GM18951 (cell line): ENCODE results near the gene SH3BP1.
"Not testable (repeated sequence)": the region's sequence is repeated elsewhere in the genome, so short reads cannot be mapped to it uniquely, and the experiment has no call there.

ENCODE experiments used
- POLR2A ChIP-seq: IDR thresholded peaks from 4 replicates; pipeline ENCODE4 v1.6.1; 2011; ENCODE audit warnings: mild to moderate bottlenecking; ENCODE audit not compliant: insufficient read length, insufficient read depth; ENCODE audit errors: extremely low read depth
- in situ Hi-C: fragments of 300-500 bp; cut with MboI; formaldehyde crosslinking; loops from one replicate; pipeline ENCODE4 v1.12.0; 2022; ENCODE audit warnings: low sequenced_read_pairs, mixed read lengths, inconsistent platforms; ENCODE audit not compliant: unreplicated experiment

Gene SH3BP1, protein sequence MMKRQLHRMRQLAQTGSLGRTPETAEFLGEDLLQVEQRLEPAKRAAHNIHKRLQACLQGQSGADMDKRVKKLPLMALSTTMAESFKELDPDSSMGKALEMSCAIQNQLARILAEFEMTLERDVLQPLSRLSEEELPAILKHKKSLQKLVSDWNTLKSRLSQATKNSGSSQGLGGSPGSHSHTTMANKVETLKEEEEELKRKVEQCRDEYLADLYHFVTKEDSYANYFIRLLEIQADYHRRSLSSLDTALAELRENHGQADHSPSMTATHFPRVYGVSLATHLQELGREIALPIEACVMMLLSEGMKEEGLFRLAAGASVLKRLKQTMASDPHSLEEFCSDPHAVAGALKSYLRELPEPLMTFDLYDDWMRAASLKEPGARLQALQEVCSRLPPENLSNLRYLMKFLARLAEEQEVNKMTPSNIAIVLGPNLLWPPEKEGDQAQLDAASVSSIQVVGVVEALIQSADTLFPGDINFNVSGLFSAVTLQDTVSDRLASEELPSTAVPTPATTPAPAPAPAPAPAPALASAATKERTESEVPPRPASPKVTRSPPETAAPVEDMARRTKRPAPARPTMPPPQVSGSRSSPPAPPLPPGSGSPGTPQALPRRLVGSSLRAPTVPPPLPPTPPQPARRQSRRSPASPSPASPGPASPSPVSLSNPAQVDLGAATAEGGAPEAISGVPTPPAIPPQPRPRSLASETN

DNA sequence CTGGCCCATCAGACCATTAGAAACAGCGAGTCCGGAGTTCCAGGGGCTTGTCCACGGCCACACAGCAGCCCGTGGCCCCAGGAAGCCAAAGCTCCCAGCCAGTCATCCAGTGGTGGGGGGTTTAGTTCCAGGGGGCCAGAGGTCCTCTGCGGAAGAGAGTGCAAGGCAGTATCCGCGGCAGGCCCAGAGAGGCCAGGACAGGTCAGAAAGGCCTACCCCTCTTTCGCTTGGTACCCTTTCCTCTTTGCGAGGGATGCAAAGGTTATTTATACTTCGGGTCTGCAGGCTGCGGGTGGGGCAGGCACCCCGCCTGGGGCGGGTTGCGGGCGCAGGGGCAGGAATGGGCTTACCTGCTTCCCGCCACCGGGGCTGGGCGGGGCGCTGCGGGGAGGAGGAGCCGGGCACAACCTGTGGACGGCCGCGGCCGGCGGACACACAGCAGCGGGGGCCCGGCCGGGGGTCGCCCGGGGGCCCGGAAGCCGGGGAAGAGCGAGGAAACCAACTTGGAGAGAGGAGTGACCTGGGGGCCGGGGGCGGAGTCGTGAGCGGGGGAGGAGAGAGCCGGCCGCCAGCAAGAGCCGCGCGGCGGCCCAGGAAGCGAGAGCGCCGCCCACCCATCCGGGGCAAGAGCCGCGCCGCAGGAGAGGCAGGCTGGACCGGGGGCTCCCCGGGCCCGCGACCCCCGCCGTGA lies at the start of gene SH3BP1:
SH3BP1 (plus strand) TSS at position 600 of the 691 bp plus-strand sequence. CDS start 119 bp downstream, outside the sequence.
- in situ Hi-C loops = no loop called here
- TF ChIP-seq POLR2A = peak; percentile 53

- in situ Hi-C loops = not testable (repeated sequence)
Measured at GRCh38 chr22:37591081-37591480, 48.4 kb upstream of the SH3BP1 start.

- in situ Hi-C loops = no loop called here
Measured at GRCh38 chr22:37591823-37592404, 47.6 kb upstream of the SH3BP1 start.

GRCh38 chr22:37594237-37594636 lies 45.2 kb upstream of the SH3BP1 start:
- in situ Hi-C loops = no loop called here
- TF ChIP-seq POLR2A = no peak

More at GRCh38 chr22:37591823-37592404, 47.6 kb upstream of the SH3BP1 start:
- TF ChIP-seq POLR2A = no peak

GRCh38 chr22:37599153-37599552 lies 40.3 kb upstream of the SH3BP1 start:
- in situ Hi-C loops = no loop called here
- TF ChIP-seq POLR2A = no peak

DNA sequence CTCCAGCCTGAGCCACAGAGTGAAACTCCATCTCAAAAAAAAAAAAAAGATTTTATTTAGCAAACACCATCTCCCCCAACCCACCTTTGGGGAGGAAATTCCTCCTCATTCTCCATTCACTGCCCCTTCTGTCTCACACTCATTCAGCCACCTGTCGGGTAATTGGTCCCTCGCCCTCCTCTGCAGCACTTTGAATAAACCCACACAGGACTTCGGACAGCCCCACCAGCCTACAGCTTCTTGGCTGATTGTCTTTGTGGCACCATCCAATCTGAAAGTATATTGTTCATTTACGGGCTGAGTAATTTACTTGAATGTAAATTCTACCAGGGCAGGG lies 38.3 kb upstream of the SH3BP1 start:
- in situ Hi-C loops = no loop called here
- no peak for TF ChIP-seq POLR2A

- in situ Hi-C loops = no loop called here
- TF ChIP-seq POLR2A = no peak
Measured at GRCh38 chr22:37601540-37602442, 37.7 kb upstream of the SH3BP1 start.

- in situ Hi-C loops = not testable (repeated sequence)
Measured at GRCh38 chr22:37602546-37603277, 36.8 kb upstream of the SH3BP1 start.

DNA sequence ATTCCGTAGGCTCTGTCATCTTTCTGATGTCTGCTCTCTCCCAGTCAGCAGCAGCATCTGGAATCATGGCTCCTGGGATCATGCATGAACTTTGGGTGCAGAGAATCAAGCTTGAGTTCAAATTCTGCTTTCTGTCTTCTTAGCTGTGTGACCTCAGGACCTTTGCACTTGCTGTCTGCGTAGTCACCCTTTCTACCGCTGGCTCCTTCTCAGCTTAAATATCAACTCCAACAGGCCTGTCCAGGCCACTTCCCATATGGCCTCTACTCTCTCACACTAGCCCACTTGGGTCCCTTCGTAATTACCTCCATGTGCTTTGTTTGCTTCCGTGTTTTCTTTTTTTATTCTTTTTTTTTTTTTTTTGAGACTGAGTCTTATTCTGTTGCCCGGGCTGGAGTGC lies 35.4 kb upstream of the SH3BP1 start:
- no peak for TF ChIP-seq POLR2A
- in situ Hi-C loops = no loop called here

- no peak for TF ChIP-seq POLR2A
- in situ Hi-C loops = no loop called here
Measured at GRCh38 chr22:37604875-37605274, 34.6 kb upstream of the SH3BP1 start.

DNA sequence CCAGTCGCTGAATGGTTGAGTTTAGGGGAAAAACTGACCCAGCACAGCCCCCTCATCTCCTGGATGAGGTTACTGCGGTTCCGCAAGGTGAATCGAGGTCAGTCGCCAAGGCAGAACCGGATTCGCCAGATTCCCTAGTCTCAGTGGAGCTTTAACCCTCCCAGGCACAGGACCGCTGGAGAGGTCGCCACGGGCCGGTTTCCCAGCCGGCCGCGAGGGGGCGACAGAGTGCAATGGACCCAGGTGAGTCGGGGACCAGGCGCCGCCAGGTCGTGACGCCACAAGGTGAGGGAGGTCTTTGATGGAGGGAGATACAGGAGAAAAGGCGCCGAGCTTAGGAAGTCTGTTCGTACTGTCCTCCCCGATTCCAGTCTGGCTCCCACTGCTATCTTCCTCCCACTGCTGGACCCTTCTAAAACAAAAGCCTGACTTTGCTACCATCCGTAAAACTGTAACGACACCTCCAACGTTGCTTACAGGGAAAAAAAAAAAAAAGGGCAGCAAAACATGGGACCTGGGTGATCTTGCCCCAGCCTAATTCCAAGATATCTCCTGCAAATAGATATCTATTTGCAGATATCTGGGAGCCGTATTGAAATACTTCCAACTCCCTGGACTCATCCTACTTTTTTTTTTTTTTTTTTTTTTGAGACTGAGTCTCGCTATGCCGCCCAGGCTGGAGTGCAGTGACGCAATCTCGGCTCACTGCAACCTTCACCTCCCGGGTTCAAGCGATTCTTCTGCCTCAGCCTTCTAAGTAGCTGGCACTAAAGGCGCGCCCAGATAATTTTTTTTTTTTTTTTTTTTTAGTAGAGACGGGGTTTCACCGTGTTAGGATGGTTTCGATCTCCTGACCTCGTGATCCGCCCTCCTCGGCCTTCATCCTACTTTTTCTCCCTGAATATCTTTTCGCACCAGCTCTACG lies 32.2 kb upstream of the SH3BP1 start:
- in situ Hi-C loops = no loop called here
- peak; percentile 23 for TF ChIP-seq POLR2A
